HG02981 (cell line): ENCODE results near the gene HIP1.
"Not testable (repeated sequence)": the region's sequence is repeated elsewhere in the genome, so short reads cannot be mapped to it uniquely, and the experiment has no call there.

Source experiments
- ATAC-seq: cut with Tn5 transposase; IDR thresholded peaks from one replicate; pipeline ENCODE4 v1.9.1; 2021; ENCODE audit warnings: mild to moderate bottlenecking, moderate library complexity; ENCODE audit not compliant: unreplicated experiment

The HIP1 gene

DNA sequence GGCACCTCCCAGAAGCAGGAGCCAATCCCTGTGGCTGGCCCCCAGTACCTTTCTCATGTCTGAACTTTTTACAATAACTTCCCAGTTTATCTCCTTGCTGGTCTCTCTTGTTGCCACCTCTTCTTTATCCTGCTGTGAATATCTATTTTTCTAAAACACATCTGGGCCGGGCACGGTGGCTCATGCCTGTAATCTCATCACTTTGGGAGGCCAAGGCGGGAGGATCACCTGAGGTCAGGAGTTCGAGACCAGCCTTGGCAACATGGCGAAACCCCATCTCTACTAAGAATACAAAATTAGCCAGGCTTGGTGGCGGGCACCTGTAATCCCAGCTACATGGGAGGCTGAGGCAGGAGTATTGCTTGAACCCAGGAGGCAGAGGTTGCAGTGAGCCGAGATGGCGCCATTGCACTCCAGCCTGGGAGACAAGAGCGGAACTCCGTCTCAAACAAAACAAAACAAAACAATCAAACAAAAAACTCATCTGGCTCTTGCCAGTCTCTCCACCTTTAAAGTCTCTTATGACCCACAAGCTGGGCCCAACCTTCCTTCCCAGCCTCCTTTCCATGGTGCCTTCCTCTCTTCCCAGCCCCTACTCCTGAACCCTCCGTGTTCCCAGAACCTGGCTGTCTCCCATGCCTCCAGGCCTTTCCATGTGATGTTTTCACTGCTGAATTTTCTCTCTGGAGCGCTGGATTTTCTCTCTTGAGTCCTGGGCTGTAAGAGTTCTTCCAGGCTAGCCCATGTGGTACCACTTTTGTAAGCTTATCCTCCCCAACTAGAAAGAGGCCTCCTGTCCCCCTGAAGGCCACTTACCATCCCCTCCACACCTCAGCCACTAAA lies 51.3 kb downstream of the HIP1 start:
- ATAC-seq: no peak

DNA sequence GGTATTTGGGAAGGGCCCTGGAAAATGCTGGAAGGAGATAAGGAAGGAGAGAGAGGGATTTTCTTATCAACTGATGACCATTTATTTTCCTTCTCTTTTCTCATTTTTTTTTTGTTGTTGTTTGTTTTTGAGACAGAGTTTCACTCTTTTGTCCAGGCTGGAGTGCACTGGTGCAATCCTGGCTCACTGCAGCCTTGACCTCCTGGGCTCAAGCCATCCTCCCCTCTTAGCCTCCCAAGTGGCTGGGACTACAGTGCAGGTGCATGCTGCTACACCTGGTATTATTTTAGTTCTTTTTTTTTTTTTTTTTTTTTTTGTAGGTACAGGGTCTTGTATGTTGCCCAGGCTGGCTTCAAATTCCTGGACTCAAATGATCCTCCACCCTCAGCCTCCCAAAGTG lies 52.2 kb downstream of the HIP1 start:
- ATAC-seq: no peak

DNA sequence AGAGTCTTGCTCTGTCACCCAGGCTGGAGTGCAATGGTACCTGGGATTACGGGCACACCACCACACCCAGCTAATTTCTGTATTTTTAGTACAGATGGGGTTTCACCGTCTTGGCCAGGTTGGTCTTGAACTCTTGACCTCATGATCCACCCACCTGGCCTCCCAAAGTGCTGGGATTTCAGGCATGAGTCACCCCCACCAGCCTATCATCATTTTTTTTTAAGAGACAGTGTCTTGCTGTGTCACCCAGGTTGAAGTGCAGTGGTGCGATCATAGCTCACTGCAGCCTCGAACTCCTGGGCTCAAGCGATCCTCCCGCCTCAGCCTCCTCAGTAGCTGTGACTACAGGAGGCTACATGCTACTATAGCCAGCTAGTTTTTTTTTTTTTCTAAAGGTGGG lies 56.7 kb downstream of the HIP1 start:
- not testable (repeated sequence) for ATAC-seq

DNA sequence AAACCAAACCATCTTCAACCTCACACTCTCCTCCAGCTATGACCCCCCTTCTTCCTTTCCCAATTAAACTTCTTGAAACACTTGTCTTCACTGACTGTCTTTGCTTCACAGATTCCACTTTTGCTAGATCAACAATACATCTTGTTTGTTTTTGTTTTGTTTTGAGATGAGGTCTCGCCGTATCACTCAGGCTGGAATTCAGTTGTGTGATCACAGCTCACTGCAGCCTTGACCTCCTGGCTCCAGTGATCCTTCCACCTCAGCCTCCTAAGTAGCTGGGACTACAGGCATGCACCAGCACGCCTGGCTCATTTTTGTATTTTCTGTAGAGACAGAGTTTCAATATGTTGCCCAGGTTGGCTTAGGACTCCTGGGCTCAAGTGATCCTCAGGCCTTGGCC lies 59.7 kb downstream of the HIP1 start:
- ATAC-seq: no peak

DNA sequence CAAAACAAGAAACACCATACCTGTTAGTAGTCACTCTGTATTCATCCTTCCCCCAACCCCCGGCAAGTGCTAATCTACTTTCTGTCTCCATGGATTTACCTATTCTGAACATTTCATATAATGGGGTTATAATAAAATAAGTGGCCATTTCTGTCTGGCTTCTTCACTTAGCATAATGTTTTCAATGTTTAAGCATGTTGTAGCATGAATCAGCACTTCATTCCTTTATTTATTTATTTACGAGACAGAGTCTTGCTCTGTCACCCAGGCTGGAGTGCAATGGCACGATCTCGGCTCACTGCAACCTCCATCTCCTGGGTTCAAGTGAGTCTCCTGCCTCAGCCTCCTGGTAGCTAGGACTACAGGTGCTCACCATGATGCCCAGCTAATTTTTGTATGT lies 69.2 kb downstream of the HIP1 start:
- ATAC-seq: no peak

DNA sequence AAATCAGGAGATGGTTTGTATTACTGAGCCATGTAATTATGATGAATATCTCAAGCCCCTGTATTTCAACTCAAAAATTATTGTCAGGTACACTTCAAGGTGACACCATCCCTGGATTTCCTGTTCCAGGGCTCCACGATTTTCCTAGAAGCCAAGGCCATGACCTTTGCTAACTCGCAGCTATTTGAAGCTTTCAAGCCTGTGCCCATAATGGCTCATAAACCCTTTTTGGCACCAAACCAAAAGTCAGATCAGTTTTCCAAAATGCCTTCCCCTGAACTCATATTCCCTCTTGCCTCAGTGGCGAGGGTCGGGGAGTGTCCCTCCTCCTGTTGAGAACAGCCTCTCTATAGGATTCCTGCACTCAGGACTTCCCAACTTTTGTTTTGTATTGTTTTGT lies 70.8 kb downstream of the HIP1 start:
- ATAC-seq: no peak

DNA sequence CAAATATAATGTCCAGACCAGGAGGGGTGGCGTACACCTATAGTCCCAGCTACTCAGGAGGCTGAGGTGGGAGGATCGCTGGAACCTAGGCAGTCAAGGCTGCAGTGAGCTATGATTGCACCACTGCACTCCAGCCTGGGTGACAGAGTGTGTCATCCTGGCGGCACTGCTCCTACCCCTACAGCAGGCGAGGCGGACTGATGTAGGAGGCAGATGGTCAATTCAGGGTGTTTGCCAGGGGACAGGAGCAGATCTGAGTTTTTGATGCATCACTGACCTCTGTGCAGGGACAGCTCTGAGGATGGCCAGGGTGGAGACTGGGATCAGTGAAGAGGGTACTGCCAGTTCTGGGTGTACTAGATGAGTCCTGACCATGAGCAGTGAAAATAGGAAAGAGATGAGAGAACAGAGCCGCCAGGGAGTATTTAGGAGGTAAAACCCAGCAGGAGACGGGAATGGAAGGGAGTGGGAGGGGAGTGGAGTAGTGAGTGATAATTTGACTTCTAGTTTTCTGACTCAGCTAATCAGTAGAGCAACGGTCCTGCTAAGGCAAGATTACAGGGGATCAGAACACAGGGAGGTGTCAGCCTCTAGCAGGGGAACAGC lies 75.3 kb downstream of the HIP1 start:
- peak; percentile 37 for ATAC-seq

DNA sequence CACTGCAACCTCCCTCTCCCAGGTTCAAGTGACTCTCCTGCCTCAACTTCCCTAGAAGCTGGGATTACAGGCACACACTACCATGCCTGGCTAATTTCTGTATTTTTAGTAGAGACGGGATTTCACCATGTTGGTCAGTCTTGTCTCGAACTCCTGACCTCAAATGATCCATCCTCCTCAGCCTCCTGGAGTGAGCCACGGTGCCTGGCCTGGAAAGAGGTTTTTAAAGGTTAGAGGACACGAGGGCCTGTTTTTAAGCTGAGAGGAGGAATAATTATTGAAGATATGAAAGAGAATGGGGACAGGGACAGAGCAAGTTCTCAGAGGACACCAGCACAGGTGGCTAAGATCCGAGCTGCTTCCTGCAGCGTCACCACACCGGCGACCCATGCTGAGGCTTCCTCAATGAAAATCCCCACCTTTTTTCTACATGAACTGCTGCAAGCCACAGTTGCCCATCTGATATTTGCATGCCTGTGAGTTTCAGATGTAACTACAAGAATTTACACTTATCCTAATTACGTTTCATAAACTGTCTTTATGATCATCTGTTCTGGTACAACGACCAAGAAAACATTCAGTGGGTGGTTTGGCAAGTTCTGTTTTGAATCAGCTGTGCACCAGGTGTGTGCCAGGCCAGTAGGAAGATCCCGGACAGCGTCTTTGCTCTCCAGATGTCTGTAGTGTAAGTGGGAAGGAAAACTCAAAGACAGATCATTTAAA lies 76.0 kb downstream of the HIP1 start:
- peak; percentile 87 for ATAC-seq

DNA sequence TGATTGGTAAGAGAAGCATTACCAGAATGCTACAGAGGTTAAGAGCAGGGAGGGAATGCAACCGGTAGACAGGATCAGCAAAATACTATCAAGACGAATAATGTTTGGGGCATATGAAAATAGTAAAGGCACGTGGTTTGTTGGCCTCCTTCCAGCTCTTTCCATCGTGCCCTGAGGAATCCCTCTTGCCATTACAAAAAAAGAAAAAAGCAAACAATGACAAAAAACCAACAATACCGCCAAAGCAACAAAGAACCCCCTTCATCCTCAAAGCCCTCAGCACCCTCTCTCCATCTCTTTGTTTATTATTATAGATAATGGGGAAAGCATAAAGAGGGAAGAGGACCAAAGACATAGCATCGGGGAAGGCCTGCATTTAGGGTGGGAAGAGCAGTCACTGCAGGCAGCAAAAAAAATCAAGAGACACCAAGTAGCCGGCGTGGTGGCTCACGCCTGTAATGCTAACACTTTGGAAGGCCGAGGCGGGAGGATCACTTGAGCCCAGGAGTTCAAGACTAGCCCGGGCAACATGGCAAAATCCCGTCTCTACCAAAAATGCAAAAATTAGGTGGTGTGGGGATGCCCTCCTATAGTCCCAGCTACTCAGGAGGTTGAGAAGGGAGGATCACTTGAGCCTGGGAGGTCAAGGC lies 78.0 kb downstream of the HIP1 start:
- no peak for ATAC-seq

DNA sequence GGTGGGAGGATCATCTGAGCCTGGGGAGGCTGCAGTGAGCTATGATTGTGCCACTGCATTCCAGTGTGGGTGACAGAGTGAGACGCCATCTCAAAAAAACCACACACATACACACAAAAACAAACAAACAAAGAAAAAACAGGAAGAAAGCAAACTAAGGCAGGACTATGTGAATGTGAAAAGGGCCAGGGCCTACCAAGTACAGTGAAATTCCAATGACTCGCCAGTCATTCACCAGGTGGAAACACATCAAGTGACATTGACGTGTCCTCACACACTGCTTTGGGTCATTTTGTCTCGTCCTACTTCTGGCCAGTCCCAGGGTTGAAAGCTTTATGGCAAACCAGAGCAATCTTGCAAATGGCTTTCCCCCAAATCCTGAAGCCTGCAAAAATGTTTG lies 79.9 kb downstream of the HIP1 start:
- ATAC-seq: no peak

DNA sequence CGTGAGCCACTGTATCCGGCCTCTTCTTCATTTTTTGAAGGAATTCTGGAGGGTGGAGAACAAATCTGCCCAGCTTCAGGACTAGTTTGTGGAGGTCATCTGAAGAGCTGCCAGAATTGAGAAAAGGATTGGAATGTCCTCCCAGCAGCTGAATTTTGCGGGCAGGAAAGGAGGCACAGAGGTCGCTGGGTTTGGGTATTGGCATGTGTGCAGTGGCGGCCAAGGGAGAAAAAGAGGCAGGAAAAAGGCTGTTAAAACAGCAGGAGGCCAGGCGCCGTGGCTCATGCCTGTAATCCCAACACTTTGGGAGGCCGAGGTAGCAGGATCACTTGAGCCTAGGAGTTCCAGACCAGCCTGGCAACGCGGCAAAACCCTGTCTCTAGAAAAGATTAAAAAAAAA lies 80.4 kb downstream of the HIP1 start:
- no peak for ATAC-seq

DNA sequence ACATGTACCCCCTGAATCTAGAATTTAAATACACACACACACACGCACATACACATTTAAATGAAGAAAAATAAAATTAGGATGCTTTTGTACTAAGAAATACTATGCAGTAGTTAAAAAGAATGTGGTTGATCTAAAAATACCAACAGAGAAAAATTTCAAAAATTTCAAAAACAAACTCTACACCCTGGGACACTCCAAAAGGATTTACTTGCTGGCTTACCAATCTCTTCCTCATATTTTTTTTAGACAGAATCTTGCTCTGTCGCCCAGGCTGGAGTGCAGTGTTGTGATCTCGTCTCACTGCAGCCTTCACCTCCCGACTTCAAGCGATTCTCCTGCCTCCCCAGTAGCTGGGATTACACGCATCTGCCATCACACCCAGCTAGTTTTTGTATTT lies 80.9 kb downstream of the HIP1 start:
- ATAC-seq: no peak

DNA sequence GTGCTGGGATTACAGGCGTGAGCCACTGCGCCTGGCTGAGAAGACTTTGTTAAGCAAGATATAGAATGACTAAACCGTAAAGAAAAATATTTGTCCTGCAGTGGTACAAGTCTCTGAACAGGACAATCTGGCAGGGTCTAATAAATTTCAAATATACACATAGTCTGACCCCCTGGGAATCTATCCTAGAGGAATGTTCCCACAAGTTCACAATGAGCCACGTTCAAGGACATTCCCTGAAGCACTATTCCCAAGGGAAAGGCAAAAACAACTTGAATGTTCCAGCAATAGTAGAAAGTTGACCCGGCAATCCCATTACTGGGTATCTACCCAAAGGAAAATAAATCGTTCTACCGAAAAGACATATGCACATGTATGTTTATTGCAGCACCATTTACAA lies 82.0 kb downstream of the HIP1 start:
- no peak for ATAC-seq

DNA sequence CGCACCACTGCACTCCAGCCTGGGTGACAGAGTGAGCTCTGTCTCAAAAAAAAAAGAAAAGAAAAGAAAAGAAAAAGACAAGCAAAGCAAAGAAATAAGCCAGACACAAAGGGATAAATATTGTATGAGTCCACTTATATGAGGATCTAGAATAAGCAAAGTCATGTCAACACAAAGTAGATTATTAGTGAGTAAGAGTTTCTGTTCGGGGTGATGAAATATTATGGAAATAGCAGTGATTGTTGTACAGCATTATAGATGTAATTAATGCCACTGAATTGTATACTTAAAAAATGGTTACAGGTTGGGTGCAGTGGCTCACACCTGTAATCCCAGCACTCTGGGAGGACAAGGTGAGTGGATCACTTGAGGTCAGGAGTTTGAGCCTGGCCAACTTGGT lies 83.2 kb downstream of the HIP1 start:
- no peak for ATAC-seq

DNA sequence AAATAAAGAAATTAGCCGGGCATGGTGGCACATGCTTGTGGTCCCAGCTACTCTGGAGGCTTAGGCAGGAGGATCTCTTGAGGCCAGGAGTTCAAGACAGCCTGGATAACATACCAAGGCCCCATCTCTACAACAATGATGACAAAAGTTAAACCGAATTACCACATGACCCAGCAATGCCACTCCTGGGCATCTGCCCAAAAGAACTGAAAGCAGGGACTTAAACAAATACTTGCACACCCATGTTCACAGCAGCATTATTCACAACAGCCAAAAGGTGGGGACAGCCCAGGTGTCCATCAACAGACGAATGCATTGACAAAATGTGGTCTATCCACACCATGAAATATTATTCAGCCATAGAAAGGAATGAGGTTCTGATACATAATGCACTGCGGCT lies 83.9 kb downstream of the HIP1 start:
- ATAC-seq: no peak

DNA sequence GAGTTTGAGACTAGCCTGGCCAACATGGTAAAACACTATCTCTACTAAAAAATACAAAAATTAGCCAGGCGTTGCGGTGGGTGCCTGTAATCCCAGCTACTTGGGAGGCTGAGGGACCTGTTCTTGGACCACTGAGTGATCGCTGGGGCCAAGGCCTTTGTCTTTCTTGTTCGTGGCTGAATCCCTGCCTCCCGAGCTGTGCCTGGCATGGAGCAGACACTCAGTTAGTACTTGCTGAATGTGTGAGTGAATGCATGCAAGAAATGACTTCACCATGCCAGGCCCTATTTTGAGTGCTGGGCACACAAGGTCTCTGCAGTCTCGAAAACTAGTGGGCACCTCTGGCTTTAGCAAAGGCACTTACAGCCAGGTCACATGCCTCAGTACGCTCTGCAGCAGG lies 85.1 kb downstream of the HIP1 start:
- no peak for ATAC-seq

DNA sequence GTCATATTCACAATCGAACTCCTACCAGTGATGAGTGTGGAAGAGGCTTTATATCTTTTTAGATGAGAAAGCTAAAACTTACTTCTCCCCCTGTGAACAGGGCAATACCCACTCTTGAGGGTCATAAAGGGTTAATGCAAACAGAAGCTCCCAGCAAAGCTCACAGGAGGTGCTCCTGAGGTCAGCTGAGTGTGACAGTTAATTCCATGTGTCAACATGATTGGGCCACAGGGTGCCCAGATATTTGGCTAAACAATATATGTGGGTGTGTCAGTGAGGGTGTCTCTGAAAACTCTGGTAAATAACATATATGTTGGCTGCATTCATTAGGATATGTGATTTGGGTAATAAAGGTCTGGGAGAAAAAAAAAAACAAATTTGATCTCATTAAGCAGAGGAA lies 86.0 kb downstream of the HIP1 start:
- ATAC-seq: no peak

DNA sequence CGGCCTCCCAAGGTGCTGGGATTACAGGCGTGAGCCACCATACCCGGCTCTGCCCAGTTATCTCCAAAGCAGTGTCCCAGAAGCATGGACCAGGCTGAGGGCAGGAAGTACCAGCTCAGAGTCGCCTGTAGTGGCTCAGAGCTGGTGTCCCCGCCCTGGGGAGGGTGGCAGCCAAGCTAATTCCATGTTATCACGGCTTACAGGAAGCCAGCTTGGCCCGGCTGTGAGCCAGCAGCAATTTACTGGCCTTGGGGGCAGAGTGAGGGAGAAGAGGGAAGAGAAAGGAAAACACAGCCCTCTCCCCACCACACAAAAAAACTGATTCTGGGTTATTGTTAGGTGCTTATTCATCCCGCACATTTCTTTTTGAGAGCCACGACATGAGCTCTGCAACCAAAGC lies 88.1 kb downstream of the HIP1 start:
- ATAC-seq: no peak

DNA sequence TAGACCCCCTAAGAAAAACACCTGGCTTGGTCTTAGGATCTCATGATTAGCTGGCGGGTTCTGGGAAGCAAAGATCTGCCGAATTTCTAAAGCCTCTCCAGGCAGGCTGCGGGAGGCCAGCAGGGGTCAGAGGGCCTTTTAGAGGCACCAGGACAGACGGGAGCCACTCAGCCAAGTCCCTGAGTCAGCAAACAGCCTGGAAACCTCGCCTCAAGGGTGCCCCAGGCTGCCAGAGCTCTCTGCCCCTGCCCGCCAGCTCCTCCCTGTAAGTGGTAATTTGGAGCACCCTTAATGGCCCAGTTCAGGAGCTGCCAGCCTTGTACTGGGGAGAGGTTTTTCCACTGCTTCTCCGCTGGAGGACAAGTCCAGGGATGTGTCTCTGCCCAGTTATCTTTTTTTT lies 88.7 kb downstream of the HIP1 start:
- no peak for ATAC-seq

DNA sequence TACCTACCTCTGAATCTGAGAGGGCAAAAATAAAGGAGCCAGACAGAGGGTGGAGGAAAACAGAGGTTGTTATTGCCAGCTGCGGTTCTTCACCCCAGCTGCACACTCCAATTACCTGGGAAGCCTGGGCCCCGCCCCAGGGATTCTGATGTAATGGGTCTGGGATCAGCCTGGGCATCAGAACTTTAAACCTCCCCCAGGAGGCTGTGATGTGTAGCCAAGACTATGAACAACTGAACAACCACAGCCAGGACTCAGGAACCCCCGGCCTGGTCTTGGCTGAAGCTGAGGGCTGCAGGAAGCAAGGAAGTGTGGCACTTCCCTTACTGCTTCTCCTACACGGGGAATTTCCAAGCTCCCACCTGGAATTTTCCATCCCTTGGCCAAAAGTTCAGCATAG lies 89.3 kb downstream of the HIP1 start:
- no peak for ATAC-seq

DNA sequence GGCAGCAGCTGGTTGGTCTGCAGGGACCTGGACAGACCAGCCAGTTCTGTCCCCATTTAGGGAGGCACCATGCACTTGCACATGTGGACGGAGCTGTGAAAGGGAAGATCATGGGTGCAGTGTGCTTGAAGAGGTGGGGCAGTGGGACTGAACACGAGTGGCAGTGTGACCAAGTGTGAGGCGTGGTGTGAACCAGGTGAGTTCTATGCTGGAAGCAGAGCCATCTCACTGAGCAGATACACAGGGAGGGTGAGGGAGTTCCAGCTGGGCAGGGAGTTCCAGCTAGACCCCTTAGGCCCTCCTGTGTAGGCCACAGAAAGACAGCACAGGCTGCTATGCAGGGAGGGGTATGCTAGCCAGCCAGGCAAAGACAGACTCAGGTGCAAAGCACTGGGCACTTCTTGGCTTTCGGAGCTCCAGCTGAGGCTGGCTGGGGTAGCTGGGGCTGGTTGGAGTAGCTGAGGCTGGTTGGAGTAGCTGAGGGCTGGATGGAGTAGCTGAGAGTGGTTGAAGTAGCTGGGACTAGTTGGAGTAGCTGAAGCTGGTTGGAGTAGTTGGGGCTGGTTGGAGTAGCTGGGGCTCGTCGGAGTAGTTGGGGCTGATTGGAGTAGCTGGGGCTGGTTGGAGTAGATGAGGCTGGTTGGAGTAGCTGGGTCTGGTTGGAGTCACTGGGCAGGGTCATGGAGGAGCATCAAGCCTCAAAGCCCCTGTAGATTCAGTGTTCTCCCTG lies 90.9 kb downstream of the HIP1 start:
- no peak for ATAC-seq
